ENCODE results near the gene NEK11.

DNA sequence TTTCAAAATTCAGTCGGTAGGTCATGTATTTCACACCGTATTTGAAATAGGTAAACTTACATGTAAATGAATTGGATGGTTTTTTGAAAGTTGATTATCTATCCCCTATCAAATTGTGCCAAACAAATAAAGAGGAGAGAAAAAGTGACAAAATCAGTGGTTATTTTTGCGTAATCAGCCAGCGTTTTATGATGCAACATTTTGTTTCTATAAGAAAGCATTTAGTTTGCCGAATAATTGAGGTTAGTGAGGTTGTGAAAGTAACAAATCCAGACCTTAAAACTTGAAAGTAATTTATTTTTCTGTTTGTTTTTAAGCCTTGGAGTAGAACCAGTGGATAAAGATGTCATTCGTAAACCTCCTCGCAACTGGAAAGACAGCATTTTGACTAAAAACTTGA, 29.4 kb upstream of the NEK11 start:
- TF ChIP-seq, protein P1, sequence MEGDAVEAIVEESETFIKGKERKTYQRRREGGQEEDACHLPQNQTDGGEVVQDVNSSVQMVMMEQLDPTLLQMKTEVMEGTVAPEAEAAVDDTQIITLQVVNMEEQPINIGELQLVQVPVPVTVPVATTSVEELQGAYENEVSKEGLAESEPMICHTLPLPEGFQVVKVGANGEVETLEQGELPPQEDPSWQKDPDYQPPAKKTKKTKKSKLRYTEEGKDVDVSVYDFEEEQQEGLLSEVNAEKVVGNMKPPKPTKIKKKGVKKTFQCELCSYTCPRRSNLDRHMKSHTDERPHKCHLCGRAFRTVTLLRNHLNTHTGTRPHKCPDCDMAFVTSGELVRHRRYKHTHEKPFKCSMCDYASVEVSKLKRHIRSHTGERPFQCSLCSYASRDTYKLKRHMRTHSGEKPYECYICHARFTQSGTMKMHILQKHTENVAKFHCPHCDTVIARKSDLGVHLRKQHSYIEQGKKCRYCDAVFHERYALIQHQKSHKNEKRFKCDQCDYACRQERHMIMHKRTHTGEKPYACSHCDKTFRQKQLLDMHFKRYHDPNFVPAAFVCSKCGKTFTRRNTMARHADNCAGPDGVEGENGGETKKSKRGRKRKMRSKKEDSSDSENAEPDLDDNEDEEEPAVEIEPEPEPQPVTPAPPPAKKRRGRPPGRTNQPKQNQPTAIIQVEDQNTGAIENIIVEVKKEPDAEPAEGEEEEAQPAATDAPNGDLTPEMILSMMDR (IDR thresholded peaks at IDR 0.05): no peak
- TF ChIP-seq POLR2A (IDR thresholded peaks at IDR 0.05): no peak
